Measurements from ENCODE around the gene AOAH.

The AOAH gene

DNA sequence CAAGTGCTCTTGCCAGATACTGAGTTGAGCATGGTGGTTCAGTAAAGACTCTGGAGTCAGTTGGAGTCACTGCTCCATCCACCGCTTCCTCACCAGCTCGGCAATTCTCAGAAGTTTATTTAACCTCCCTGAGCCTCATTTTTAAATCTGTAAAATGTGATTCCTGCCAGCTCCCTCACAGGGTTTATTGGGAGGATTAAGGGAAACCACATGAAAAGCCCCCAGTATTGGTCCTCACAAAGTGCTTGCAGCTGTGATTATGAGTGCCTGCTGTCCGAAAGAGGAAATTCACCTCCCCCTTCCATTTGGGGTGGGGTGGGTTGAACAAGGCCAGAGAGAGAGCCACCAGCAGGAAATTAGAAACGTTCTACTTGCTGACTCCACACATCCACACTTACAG is 99.0 kb downstream of the AOAH start:
- no peaks in the 10 kb centered on the region for H3K9me3 ChIP-seq (ENCODE audit: control insufficient read depth, low read length)
- no peak overlapping the region for H3K9ac ChIP-seq (ENCODE audit: low read length)
- H3K27me3 ChIP-seq (replicated peaks; ENCODE audit: control insufficient read depth, insufficient read depth, low read length) = peaks cover 42% of the 10 kb centered on the region
- H3K36me3 ChIP-seq (ENCODE audit: control insufficient read depth, insufficient read depth, low read length, severe bottlenecking) = no peaks in the 10 kb centered on the region
- no peak overlapping the region for H3K4me3 ChIP-seq (ENCODE audit: low read length)
- peak; percentile 4 for DNase-seq (ENCODE audit: low read depth)
- H3K4me1 ChIP-seq (ENCODE audit: control insufficient read depth, insufficient read depth, low read length) = peaks cover 3% of the 10 kb centered on the region

DNA sequence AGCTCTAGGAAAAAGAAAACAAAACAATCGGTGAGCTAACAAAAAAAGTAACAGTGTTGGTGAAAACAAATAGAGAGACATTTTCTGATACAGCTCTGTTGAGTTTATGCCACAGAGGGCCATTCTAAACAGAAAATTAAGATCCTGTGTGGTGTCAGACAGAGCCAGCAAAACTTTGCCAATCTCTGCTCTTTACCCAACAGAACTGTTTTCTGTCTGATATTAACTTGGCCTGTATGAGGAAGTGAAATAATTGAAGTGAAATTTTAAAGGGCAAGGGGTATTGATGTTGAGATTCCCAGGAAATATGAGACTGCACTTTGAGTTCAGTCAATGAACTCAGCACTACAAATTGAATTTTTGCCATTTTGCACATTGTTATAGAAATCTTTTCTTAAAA is 101.0 kb downstream of the AOAH start:
- Histone ChIP-seq H3K4me1 (ENCODE audit: control insufficient read depth, insufficient read depth, low read length) (peaks cover 3% of the 10 kb centered on the region), H3K36me3 (ENCODE audit: control insufficient read depth, insufficient read depth, low read length, severe bottlenecking) (no peaks in the 10 kb centered on the region), H3K9me3 (ENCODE audit: control insufficient read depth, low read length) (no peaks in the 10 kb centered on the region), H3K27me3 (replicated peaks; ENCODE audit: control insufficient read depth, insufficient read depth, low read length) (peaks cover 29% of the 10 kb centered on the region), H3K9ac (ENCODE audit: low read length) (no peak overlapping the region), H3K4me3 (ENCODE audit: low read length) (no peak overlapping the region)
- DNase-seq (ENCODE audit: low read depth) = no peak

DNA sequence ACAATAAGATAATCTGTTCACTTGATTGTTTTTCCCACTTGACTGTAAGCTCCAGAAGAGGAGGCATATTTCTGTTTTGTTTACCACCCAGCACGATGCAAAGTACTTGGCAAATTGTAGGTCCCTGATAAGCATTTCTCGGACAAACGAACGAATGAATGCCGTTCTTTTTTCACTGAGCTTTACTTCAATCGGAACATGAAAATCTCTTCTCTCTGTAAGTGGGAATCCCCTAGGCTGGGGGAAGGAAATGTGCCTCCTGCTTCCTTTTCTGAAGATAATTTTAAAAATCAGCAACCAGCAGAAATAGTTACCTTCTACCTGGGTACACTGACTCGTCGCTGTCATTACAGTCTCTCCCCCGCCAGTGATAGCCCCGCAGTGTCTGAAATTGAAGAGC is 102.9 kb downstream of the AOAH start:
- DNase-seq (ENCODE audit: low read depth) = no peak

GRCh38 chr7:36620166-36620708 is 104.1 kb downstream of the AOAH start:
- Histone ChIP-seq H3K9ac (ENCODE audit: low read length) (no peak overlapping the region), H3K36me3 (ENCODE audit: control insufficient read depth, insufficient read depth, low read length, severe bottlenecking) (no peaks in the 10 kb centered on the region), H3K9me3 (ENCODE audit: control insufficient read depth, low read length) (no peaks in the 10 kb centered on the region), H3K4me1 (ENCODE audit: control insufficient read depth, insufficient read depth, low read length) (peaks cover 3% of the 10 kb centered on the region), H3K27me3 (replicated peaks; ENCODE audit: control insufficient read depth, insufficient read depth, low read length) (peaks cover 28% of the 10 kb centered on the region), H3K4me3 (ENCODE audit: low read length) (no peak overlapping the region)
- no peak for DNase-seq (ENCODE audit: low read depth)

More for the DNA sequence above, 102.9 kb downstream of the AOAH start:
- Histone ChIP-seq H3K27me3 (replicated peaks; ENCODE audit: control insufficient read depth, insufficient read depth, low read length) (peaks cover 24% of the 10 kb centered on the region), H3K9ac (ENCODE audit: low read length) (no peak overlapping the region), H3K4me1 (ENCODE audit: control insufficient read depth, insufficient read depth, low read length) (peaks cover 3% of the 10 kb centered on the region), H3K4me3 (ENCODE audit: low read length) (no peak overlapping the region), H3K9me3 (ENCODE audit: control insufficient read depth, low read length) (no peaks in the 10 kb centered on the region), H3K36me3 (ENCODE audit: control insufficient read depth, insufficient read depth, low read length, severe bottlenecking) (no peaks in the 10 kb centered on the region)

DNA sequence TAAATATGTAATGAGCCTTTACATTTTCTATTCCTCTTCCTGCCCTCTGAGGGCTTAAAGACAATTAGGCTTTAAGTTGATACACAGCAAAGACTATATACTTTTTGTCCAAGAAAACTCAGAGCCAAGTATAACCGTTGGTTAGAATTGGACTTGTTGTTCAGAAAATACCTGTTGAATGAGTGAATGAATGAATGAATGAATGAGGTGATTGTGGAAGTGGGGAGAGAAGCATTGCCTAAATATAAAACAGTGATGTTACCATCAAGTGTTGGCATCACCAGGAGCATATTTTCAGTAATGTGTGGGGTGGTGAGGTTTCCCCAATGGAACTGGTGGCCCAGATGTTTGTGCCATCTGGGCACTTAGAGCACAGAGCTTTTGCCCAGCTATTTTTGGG is 106.9 kb downstream of the AOAH start:
- Histone ChIP-seq H3K4me1 (ENCODE audit: control insufficient read depth, insufficient read depth, low read length) (peaks cover 5% of the 10 kb centered on the region), H3K4me3 (ENCODE audit: low read length) (no peak overlapping the region), H3K9ac (ENCODE audit: low read length) (no peak overlapping the region), H3K9me3 (ENCODE audit: control insufficient read depth, low read length) (no peaks in the 10 kb centered on the region), H3K27me3 (replicated peaks; ENCODE audit: control insufficient read depth, insufficient read depth, low read length) (peaks cover 42% of the 10 kb centered on the region), H3K36me3 (ENCODE audit: control insufficient read depth, insufficient read depth, low read length, severe bottlenecking) (no peaks in the 10 kb centered on the region)
- no peak for DNase-seq (ENCODE audit: low read depth)

DNA sequence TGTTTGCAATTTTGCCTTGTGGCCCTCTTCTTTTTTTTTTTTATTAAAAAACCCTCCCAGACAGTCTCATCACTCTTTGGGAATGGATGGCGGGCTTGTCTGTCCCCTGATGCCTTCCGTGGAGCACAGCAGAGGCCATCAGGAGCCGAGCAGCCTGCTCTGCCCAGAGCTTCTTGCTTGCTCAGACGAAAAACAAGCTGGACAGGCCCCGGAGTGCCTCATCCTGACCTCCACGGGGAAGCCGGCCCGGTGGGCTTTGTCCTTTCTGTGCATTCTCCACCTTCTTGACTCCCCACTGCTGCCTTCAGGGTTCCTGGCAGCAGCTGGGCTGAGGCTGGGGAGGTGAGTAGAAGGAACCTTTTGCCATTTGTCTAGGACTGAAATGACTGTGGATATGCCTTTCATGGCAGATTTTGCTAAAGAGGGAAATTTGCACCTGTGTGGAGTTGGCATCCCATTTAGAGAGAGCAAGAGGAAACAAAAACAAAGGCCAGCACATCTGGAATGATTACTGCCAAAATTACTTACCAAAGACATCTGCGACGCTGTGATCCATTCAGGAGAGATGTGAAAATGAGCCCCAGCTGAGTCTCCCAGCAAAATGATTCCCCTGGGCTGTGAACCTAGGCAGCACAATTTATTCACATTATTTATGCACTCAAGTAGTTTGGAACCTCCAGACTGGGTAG is 108.3 kb downstream of the AOAH start:
- Histone ChIP-seq H3K9me3 (ENCODE audit: control insufficient read depth, low read length) (no peaks in the 10 kb centered on the region), H3K4me3 (ENCODE audit: low read length) (no peak overlapping the region), H3K36me3 (ENCODE audit: control insufficient read depth, insufficient read depth, low read length, severe bottlenecking) (no peaks in the 10 kb centered on the region), H3K9ac (ENCODE audit: low read length) (no peak overlapping the region), H3K4me1 (ENCODE audit: control insufficient read depth, insufficient read depth, low read length) (peaks cover 5% of the 10 kb centered on the region), H3K27me3 (replicated peaks; ENCODE audit: control insufficient read depth, insufficient read depth, low read length) (peaks cover 45% of the 10 kb centered on the region)
- DNase-seq (ENCODE audit: low read depth) = no peak

GRCh38 chr7:36614959-36615358 is 109.3 kb downstream of the AOAH start:
- Histone ChIP-seq H3K9me3 (ENCODE audit: control insufficient read depth, low read length) (no peaks in the 10 kb centered on the region), H3K36me3 (ENCODE audit: control insufficient read depth, insufficient read depth, low read length, severe bottlenecking) (no peaks in the 10 kb centered on the region)
- DNase-seq (ENCODE audit: low read depth) = no peak

DNA sequence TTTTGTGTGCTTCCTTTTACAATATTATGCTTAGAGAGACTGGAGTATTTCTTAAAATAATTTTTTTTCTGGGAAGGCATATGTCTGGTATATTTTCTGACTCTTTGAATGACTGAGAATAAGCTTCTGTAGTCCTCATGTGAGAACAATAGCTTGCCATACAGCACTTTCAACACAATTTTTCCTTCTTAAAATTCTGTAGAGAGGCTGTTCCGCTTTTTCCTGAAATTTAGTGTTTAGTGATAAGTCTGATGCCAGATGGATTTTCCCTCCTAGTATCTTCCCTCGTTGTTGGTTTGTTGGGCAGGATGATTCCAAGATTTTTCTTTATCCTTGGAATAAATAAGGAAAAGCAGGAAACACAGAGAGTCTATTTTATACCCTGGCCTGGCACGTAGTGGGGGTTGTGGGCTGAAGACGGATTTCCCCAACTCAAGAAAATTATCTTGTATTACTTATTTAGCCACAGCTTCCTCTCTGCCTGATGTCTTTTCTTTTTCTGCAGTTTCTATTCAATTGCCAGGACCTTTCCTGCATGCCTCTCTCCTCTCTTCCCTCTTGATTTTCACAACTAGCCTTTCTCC is 111.2 kb downstream of the AOAH start:
- DNase-seq (ENCODE audit: low read depth) = no peak
- no peaks in the 10 kb centered on the region for H3K9me3 ChIP-seq (ENCODE audit: control insufficient read depth, low read length)
- H3K9ac ChIP-seq (ENCODE audit: low read length) = no peak overlapping the region
- H3K4me1 ChIP-seq (ENCODE audit: control insufficient read depth, insufficient read depth, low read length) = peaks cover 5% of the 10 kb centered on the region
- H3K4me3 ChIP-seq (ENCODE audit: low read length) = no peak overlapping the region
- H3K36me3 ChIP-seq (ENCODE audit: control insufficient read depth, insufficient read depth, low read length, severe bottlenecking) = no peaks in the 10 kb centered on the region
- H3K27me3 ChIP-seq (replicated peaks; ENCODE audit: control insufficient read depth, insufficient read depth, low read length) = peaks cover 58% of the 10 kb centered on the region

More at GRCh38 chr7:36614959-36615358, 109.3 kb downstream of the AOAH start:
- Histone ChIP-seq H3K9ac (ENCODE audit: low read length) (no peak overlapping the region), H3K4me3 (ENCODE audit: low read length) (no peak overlapping the region), H3K27me3 (replicated peaks; ENCODE audit: control insufficient read depth, insufficient read depth, low read length) (peaks cover 49% of the 10 kb centered on the region), H3K4me1 (ENCODE audit: control insufficient read depth, insufficient read depth, low read length) (peaks cover 5% of the 10 kb centered on the region)

- Histone ChIP-seq H3K27me3 (replicated peaks; ENCODE audit: control insufficient read depth, insufficient read depth, low read length) (peaks cover 64% of the 10 kb centered on the region), H3K4me1 (ENCODE audit: control insufficient read depth, insufficient read depth, low read length) (peaks cover 5% of the 10 kb centered on the region), H3K36me3 (ENCODE audit: control insufficient read depth, insufficient read depth, low read length, severe bottlenecking) (no peaks in the 10 kb centered on the region), H3K4me3 (ENCODE audit: low read length) (no peak overlapping the region), H3K9me3 (ENCODE audit: control insufficient read depth, low read length) (no peaks in the 10 kb centered on the region), H3K9ac (ENCODE audit: low read length) (no peak overlapping the region)
- DNase-seq (ENCODE audit: low read depth) = no peak
Observed at GRCh38 chr7:36611703-36612102, 112.6 kb downstream of the AOAH start.

DNA sequence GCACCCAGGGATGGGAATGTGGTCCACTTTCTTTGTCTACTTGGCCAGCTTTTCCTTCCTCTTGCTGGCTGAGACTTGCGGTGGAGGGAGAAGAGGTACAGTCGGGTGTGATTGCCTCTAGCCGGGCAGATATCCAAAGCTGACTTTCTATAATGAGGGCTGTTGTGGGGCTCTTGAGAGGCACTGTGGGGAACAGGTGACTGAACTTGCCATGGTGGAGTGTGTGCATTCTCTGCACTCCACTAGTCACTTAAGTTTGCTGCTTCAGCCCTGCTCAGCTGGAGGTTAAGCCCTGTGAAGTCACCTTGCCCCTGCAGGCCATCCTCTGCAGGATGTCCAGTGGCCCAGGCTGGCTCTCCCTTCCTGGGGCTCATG is 116.6 kb downstream of the AOAH start:
- Histone ChIP-seq H3K9ac (ENCODE audit: low read length) (no peak overlapping the region), H3K27me3 (replicated peaks; ENCODE audit: control insufficient read depth, insufficient read depth, low read length) (peaks cover 38% of the 10 kb centered on the region), H3K36me3 (ENCODE audit: control insufficient read depth, insufficient read depth, low read length, severe bottlenecking) (no peaks in the 10 kb centered on the region), H3K4me3 (ENCODE audit: low read length) (no peak overlapping the region), H3K9me3 (ENCODE audit: control insufficient read depth, low read length) (no peaks in the 10 kb centered on the region), H3K4me1 (ENCODE audit: control insufficient read depth, insufficient read depth, low read length) (no peaks in the 10 kb centered on the region)
- no peak for DNase-seq (ENCODE audit: low read depth)

- Histone ChIP-seq H3K36me3 (ENCODE audit: control insufficient read depth, insufficient read depth, low read length, severe bottlenecking) (no peaks in the 10 kb centered on the region), H3K9ac (ENCODE audit: low read length) (no peak overlapping the region), H3K4me3 (ENCODE audit: low read length) (no peak overlapping the region), H3K9me3 (ENCODE audit: control insufficient read depth, low read length) (no peaks in the 10 kb centered on the region), H3K27me3 (replicated peaks; ENCODE audit: control insufficient read depth, insufficient read depth, low read length) (peaks cover 38% of the 10 kb centered on the region), H3K4me1 (ENCODE audit: control insufficient read depth, insufficient read depth, low read length) (no peaks in the 10 kb centered on the region)
- DNase-seq (ENCODE audit: low read depth) = no peak
Observed at GRCh38 chr7:36606976-36607720, 117.1 kb downstream of the AOAH start.

Measured in adipocyte (in vitro differentiated cells).